H9 (cell line): ENCODE results near the gene ATP5PF. TPM values are rescaled to one million over a fixed set of nuclear protein-coding genes. Genes with fewer than 3 reads are reported as not detected.

Experiments used
- DNase-seq: peaks from one replicate; pipeline ENCODE4 v3.0.0-alpha.2; 2017
- H2AFZ ChIP-seq: one replicate; pipeline ENCODE4 v1.6.1; 2013; ENCODE audit warnings: mild to moderate bottlenecking, low read length, control low read depth, moderate library complexity
- H2AK5ac ChIP-seq: 2 replicates; pipeline ENCODE4 v1.6.1; 2013; ENCODE audit warnings: low read length, control low read depth, mixed read lengths; ENCODE audit not compliant: insufficient read length
- H2BK120ac ChIP-seq: one replicate; pipeline ENCODE4 v1.6.1; 2013; ENCODE audit warnings: low read depth, mild to moderate bottlenecking, low read length, control low read depth, inconsistent platforms; ENCODE audit not compliant: poor library complexity, severe bottlenecking
- H2BK12ac ChIP-seq: 2 replicates; pipeline ENCODE4 v1.6.1; 2013; ENCODE audit warnings: low read length, control low read depth, mixed read lengths, low read depth; ENCODE audit not compliant: insufficient read length
- H2BK15ac ChIP-seq: 2 replicates; pipeline ENCODE4 v1.6.1; 2013; ENCODE audit warnings: low read depth, low read length, control low read depth
- H2BK20ac ChIP-seq: one replicate; pipeline ENCODE4 v1.6.1; 2013; ENCODE audit warnings: low read depth, mild to moderate bottlenecking, low read length, control low read depth, inconsistent platforms; ENCODE audit not compliant: poor library complexity, severe bottlenecking
- H2BK5ac ChIP-seq: 2 replicates; pipeline ENCODE4 v1.6.1; 2013; ENCODE audit warnings: low read length, control low read depth, mixed read lengths; ENCODE audit not compliant: insufficient read length
- H3K14ac ChIP-seq: 2 replicates; pipeline ENCODE4 v1.6.1; 2013; ENCODE audit warnings: low read length, control low read depth; ENCODE audit not compliant: insufficient read depth
- H3K18ac ChIP-seq: 2 replicates; pipeline ENCODE4 v1.6.1; 2013; ENCODE audit warnings: low read depth, mild to moderate bottlenecking, mixed read lengths, low read length, control low read depth; ENCODE audit not compliant: insufficient read length
- H3K23ac ChIP-seq: 2 replicates; pipeline ENCODE4 v1.6.1; 2013; ENCODE audit warnings: low read length, control low read depth, mixed read lengths, low read depth; ENCODE audit not compliant: insufficient read length
- H3K23me2 ChIP-seq: 2 replicates; pipeline ENCODE4 v1.6.1; 2013; ENCODE audit warnings: low read depth, mild to moderate bottlenecking, mixed read lengths, low read length, control low read depth; ENCODE audit not compliant: insufficient read length, poor library complexity, severe bottlenecking
- H3K27ac ChIP-seq: 2 replicates; pipeline ENCODE4 v1.5.1; 2013; ENCODE audit warnings: low read length, control low read depth, mixed read lengths, low read depth; ENCODE audit not compliant: insufficient read length
- H3K27me3 ChIP-seq: 2 replicates; pipeline ENCODE4 v1.6.1; 2013; ENCODE audit warnings: low read length, control low read depth, inconsistent platforms; ENCODE audit not compliant: insufficient read depth
- H3K4ac ChIP-seq: 2 replicates; pipeline ENCODE4 v1.6.1; 2013; ENCODE audit warnings: low read depth, mild to moderate bottlenecking, control low read depth, inconsistent platforms, low read length, moderate library complexity
- H3K4me1 ChIP-seq: 2 replicates; pipeline ENCODE4 v1.6.1; 2013; ENCODE audit warnings: low read length, control low read depth, inconsistent platforms; ENCODE audit not compliant: insufficient read depth
- H3K4me2 ChIP-seq: 2 replicates; pipeline ENCODE4 v1.6.1; 2013; ENCODE audit warnings: low read length, control low read depth, mixed read lengths; ENCODE audit not compliant: insufficient read length, insufficient read depth
- H3K56ac ChIP-seq: 2 replicates; pipeline ENCODE4 v1.6.1; 2013; ENCODE audit warnings: low read depth, mild to moderate bottlenecking, mixed read lengths, low read length, control low read depth; ENCODE audit not compliant: insufficient read length
- H3K79me1 ChIP-seq: 2 replicates; pipeline ENCODE4 v1.6.1; 2013; ENCODE audit warnings: low read depth, mild to moderate bottlenecking, moderate library complexity, low read length, control low read depth, inconsistent platforms; ENCODE audit not compliant: insufficient read depth, poor library complexity, severe bottlenecking
- H3K79me2 ChIP-seq: 2 replicates; pipeline ENCODE4 v1.6.1; 2013; ENCODE audit warnings: low read length, control low read depth, inconsistent platforms; ENCODE audit not compliant: insufficient read depth
- H3K9ac ChIP-seq: 2 replicates; pipeline ENCODE4 v1.6.1; 2013; ENCODE audit warnings: low read length, control low read depth, mixed read lengths; ENCODE audit not compliant: insufficient read length; ENCODE audit errors: extremely low read depth
- H3K9me3 ChIP-seq: one replicate; pipeline ENCODE4 v1.6.1; 2013; ENCODE audit warnings: low read depth, low read length, inconsistent platforms; ENCODE audit not compliant: control insufficient read depth
- H3T11ph ChIP-seq: one replicate; pipeline ENCODE4 v1.6.1; 2013; ENCODE audit warnings: mild to moderate bottlenecking, low read length, control low read depth, inconsistent platforms
- H4K20me1 ChIP-seq: one replicate; pipeline ENCODE4 v1.6.1; 2013; ENCODE audit not compliant: control insufficient read depth, insufficient read length, insufficient read depth
- H4K5ac ChIP-seq: 2 replicates; pipeline ENCODE4 v1.6.1; 2013; ENCODE audit warnings: low read depth, mild to moderate bottlenecking, mixed read lengths, low read length, control low read depth; ENCODE audit not compliant: insufficient read length
- H4K8ac ChIP-seq: replicated peaks from 2 replicates; pipeline ENCODE4 v1.6.1; 2013; ENCODE audit warnings: low read length, control low read depth, mixed read lengths, low read depth; ENCODE audit not compliant: insufficient read length
- H4K91ac ChIP-seq: 2 replicates; pipeline ENCODE4 v1.6.1; 2013; ENCODE audit warnings: low read depth, mild to moderate bottlenecking, moderate library complexity, mixed read lengths, low read length, control low read depth; ENCODE audit not compliant: insufficient read length
- H3K27ac Mint-ChIP-seq, 3 experiments: 2 replicates in 2 of 3; 3 replicates in 1 of 3; pipeline ENCODE4 v1.8.0; 2020 to 2021; ENCODE audit warnings: mixed read lengths in 3 of 3, mild to moderate bottlenecking in 1 of 3, moderate library complexity in 1 of 3
- H3K27me3 Mint-ChIP-seq: 2 replicates; pipeline ENCODE4 v1.8.0; 2021; ENCODE audit warnings: low read depth, mild to moderate bottlenecking, moderate library complexity, mixed read lengths
- H3K36me3 Mint-ChIP-seq, 3 experiments: 2 replicates in 2 of 3; 3 replicates in 1 of 3; pipeline ENCODE4 v1.8.0; 2020 to 2021; ENCODE audit warnings: low read depth in 3 of 3, mixed read lengths in 3 of 3; ENCODE audit not compliant: insufficient read depth in 1 of 3
- H3K4me1 Mint-ChIP-seq, 2 experiments: 2 replicates each; pipeline ENCODE4 v1.8.0; 2020; ENCODE audit warnings: mixed read lengths in 2 of 2
- H3K4me3 Mint-ChIP-seq, 2 experiments: 2 replicates in 1 of 2; 3 replicates in 1 of 2; pipeline ENCODE4 v1.8.0; 2020 to 2021; ENCODE audit warnings: mild to moderate bottlenecking in 2 of 2, mixed read lengths in 2 of 2, moderate library complexity in 1 of 2
- H3K9me3 Mint-ChIP-seq, 2 experiments: 2 replicates in 1 of 2; 3 replicates in 1 of 2; pipeline ENCODE4 v1.8.0; 2020; ENCODE audit warnings: mild to moderate bottlenecking in 2 of 2, mixed read lengths in 2 of 2, moderate library complexity in 1 of 2
- CTCF ChIP-seq: fragments of 200-600 bp; sonication (generic); conservative IDR thresholded peaks from 3 replicates; pipeline ENCODE4 v1.8.0; 2021; ENCODE audit warnings: antibody characterized with exemption, mild to moderate bottlenecking
- WGBS: extraction: QIAGEN DNeasy Blood & Tissue Kit; methylation state at CpG from one replicate; pipeline ENCODE4 v1.1.7; 2013; ENCODE audit warnings: missing lambda C conversion rate, low lambda C conversion rate, mixed read lengths; ENCODE audit not compliant: insufficient read length; ENCODE audit errors: extremely low coverage; 5-methylcytosine and 5-hydroxymethylcytosine counted together
- total RNA-seq: library from RNA; stranded (reverse); gene quantifications from 2 replicates; pipeline ENCODE4 v1.2.1, GENCODE V29; 2021

The ATP5PF gene
- total RNA-seq, 1 experiment from 2014 or later, result 143 TPM

GRCh38 chr21:25701529-25701928 lies 33.2 kb downstream of the ATP5PF start:
- no peaks in the 10 kb centered on the region for H3K23me2 ChIP-seq
- no peak overlapping the region for H2BK12ac ChIP-seq
- no peak overlapping the region for H4K91ac ChIP-seq
- Mint-ChIP-seq H3K36me3 (peaks cover 3 to 10% (median 5%) of the 10 kb centered on the region in 3 experiments; a peak in 4 of 7 replicates), H3K4me1 (no peaks in the 10 kb centered on the region), H3K4me3 (no peak overlapping the region), H3K27me3 (no peaks in the 10 kb centered on the region; the same call in 1 of the 2 replicates), H3K9me3 (peaks cover 4 to 5% of the 10 kb centered on the region in 2 experiments; a peak in 4 of 5 replicates), H3K27ac (peak overlapping the region in 1 of 3 experiments; percentile 45; a peak in 1 of 7 replicates)
- no peaks in the 10 kb centered on the region for H3K79me1 ChIP-seq
- H3K4me2 ChIP-seq, result no peak overlapping the region
- H2BK120ac ChIP-seq, result no peak overlapping the region
- no peak overlapping the region for H3K4ac ChIP-seq
- H4K8ac ChIP-seq, result no peak overlapping the region
- H3K79me2 ChIP-seq, result no peaks in the 10 kb centered on the region
- no peak for DNase-seq
- no peak overlapping the region for H3K14ac ChIP-seq
- H3K9ac ChIP-seq, result no peak overlapping the region
- no peaks in the 10 kb centered on the region for H3K9me3 ChIP-seq
- no peak overlapping the region for H2BK20ac ChIP-seq
- no peaks in the 10 kb centered on the region for H3K27me3 ChIP-seq
- no peaks in the 10 kb centered on the region for H3K4me1 ChIP-seq
- H3K56ac ChIP-seq, result no peak overlapping the region
- H2AK5ac ChIP-seq, result no peak overlapping the region
- no peak overlapping the region for H3K18ac ChIP-seq
- no peaks in the 10 kb centered on the region for H4K20me1 ChIP-seq
- H2BK5ac ChIP-seq, result no peak overlapping the region
- H4K5ac ChIP-seq, result no peak overlapping the region
- no CpG with 5 or more reads among the region's 4 CpGs for WGBS
- no peak overlapping the region for H2AFZ ChIP-seq
- no peak overlapping the region for H3K27ac ChIP-seq
- H3T11ph ChIP-seq, result no peak overlapping the region
- no peak overlapping the region for H2BK15ac ChIP-seq
- no peak overlapping the region for H3K23ac ChIP-seq
- no peak for TF ChIP-seq CTCF
